Esophagus (tissue), 2 donors: ENCODE results near the gene OR2K2. TPM values are rescaled to one million over a fixed set of nuclear protein-coding genes. Genes with fewer than 3 reads are reported as not detected.
A peak's percentile ranks its signal among the peaks of the same experiment; 100 is the strongest.

Source experiments
- H3K27ac ChIP-seq, 2 donors: one replicate each; pipeline ENCODE4 v1.5.1; 2013; ENCODE audit warnings: low read depth in 2 of 2, mild to moderate bottlenecking in 2 of 2, inconsistent platforms in 1 of 2, low read length in 1 of 2, moderate library complexity in 1 of 2
- H3K27me3 ChIP-seq, 2 donors: one replicate each; pipeline ENCODE4 v1.6.1; 2013; ENCODE audit warnings: low read length in 2 of 2, control low read depth in 1 of 2, mild to moderate bottlenecking in 1 of 2; ENCODE audit not compliant: insufficient read depth in 2 of 2, control insufficient read depth in 1 of 2
- H3K36me3 ChIP-seq, 2 donors: one replicate each; pipeline ENCODE4 v1.6.1; 2013; ENCODE audit warnings: low read length in 1 of 2; ENCODE audit not compliant: control insufficient read depth in 2 of 2, insufficient read depth in 2 of 2
- H3K4me1 ChIP-seq, 2 donors: one replicate each; pipeline ENCODE4 v1.6.1; 2013; ENCODE audit warnings: low read length in 1 of 2; ENCODE audit not compliant: control insufficient read depth in 2 of 2, insufficient read depth in 2 of 2
- H3K4me3 ChIP-seq, 2 donors: one replicate each; pipeline ENCODE4 v1.5.1; 2013; ENCODE audit warnings: low read length in 2 of 2, mild to moderate bottlenecking in 2 of 2, low read depth in 1 of 2, moderate library complexity in 1 of 2
- H3K9me3 ChIP-seq, 2 donors: one replicate each; pipeline ENCODE4 v1.6.1; 2013; ENCODE audit warnings: mild to moderate bottlenecking in 2 of 2, low read depth in 1 of 2, low read length in 1 of 2, moderate library complexity in 1 of 2; ENCODE audit not compliant: control insufficient read depth in 2 of 2, insufficient read depth in 1 of 2
- WGBS, 2 donors: extraction: QIAGEN DNeasy Blood & Tissue Kit; methylation state at CpG; one replicate each; pipeline ENCODE4 v1.1.7; 2013; 5-methylcytosine and 5-hydroxymethylcytosine counted together
- polyA plus RNA-seq, 2 donors: library from polyadenylated mRNA; stranded (reverse); fragments of 200-250 nt; gene quantifications; one replicate each; pipeline ENCODE4 v1.2.3, GENCODE V29; 2013
- donor health status: healthy with polysubstance abuse.
- donor health status: Bipolar disorder and iron deficiency.

OR2K2 gene
- not detected for polyA plus RNA-seq

- Histone ChIP-seq H3K4me1 (no peaks in the 10 kb centered on the region), H3K27me3 (peaks cover 0 to 3% of the 10 kb centered on the region in 2 donors), H3K4me3 (no peak within 1 kb of the TSS), H3K9me3 (no peaks in the 10 kb centered on the region), H3K27ac (no peak within 1 kb of the TSS), H3K36me3 (no peaks in the 10 kb centered on the region)
- WGBS, 2 donors = 84 to 85% methylated on average over 4 of the region's 4 CpGs
Observed at GRCh38 chr9:111330124-111330523, at the start of gene OR2K2. Gene OR2K2, minus strand, starts transcription at chr9:111330224. Its CDS starts 1,791 bp downstream, at chr9:111328433.

DNA sequence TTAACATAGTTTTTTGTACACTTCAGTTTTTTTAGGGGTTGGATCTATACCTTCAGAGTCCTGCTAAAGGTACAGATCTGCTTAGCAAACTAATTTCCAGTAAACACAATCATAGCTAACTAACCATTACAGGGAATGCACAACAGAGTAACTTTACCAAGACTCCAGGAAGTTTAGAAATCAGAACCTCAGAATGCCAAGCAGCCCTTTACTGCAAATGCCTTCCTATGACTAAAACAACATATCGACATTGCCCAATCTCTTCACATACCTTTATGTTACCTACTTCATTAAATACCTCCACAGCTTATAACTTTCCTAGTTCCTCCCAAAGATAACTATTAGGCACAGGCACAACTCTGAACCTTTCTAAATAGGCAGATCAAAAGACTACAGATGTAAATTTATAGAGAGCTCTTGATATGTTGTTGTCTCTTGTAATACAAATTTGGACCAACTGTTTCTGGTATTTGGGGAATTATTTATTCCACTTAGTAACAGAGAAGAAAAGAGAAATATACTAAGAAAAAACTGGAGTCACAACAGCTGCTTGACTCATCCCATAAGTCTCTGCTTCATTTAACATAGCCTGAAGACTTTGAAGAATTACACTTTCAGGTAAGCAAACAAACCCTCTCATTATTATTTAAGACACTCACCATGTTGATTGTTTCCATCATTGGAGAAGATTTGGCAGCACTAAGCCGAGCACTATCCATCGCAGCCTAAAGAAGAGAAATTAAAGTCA is 46.0 kb upstream of the OR2K2 start:
- Histone ChIP-seq H3K36me3 (peaks cover 2 to 16% of the 10 kb centered on the region in 2 donors), H3K27me3 (no peaks in the 10 kb centered on the region)
- WGBS, 2 donors = 74 to 84% methylated on average over 3 of the region's 3 CpGs

DNA sequence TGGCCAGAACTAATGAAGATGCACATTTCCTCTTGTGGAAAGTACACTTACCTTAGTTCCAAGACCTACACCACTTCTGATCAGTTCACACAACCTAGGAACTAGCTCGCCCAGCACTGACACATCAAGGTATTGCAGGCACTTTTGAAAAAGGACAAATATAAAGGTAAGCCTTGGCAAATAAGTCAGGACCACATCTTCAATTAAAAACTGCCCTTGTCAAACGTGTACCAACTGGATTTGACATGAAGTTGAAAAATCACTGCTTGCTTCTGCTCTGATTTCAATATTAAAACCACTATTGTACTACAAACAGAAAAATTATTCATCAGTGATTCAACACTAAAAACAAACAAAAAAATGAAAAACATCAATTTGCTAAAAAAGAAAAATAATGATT is 45.0 kb upstream of the OR2K2 start:
- H3K4me3 ChIP-seq = no peak overlapping the region
- no peak overlapping the region for H3K27ac ChIP-seq
- H3K9me3 ChIP-seq = no peaks in the 10 kb centered on the region
- WGBS, 2 donors = 60 to 72% methylated on average over 2 of the region's 2 CpGs
- H3K4me1 ChIP-seq = no peaks in the 10 kb centered on the region
- no peaks in the 10 kb centered on the region for H3K27me3 ChIP-seq
- H3K36me3 ChIP-seq = peaks cover 7 to 15% of the 10 kb centered on the region in 2 donors

More for the DNA sequence above, 46.0 kb upstream of the OR2K2 start:
- no peak overlapping the region for H3K4me3 ChIP-seq
- H3K9me3 ChIP-seq = no peaks in the 10 kb centered on the region
- H3K4me1 ChIP-seq = no peaks in the 10 kb centered on the region
- no peak overlapping the region for H3K27ac ChIP-seq

- WGBS, 2 donors = 97% methylated on average over 6 of the region's 6 CpGs
- Histone ChIP-seq H3K4me3 (no peak overlapping the region), H3K36me3 (peaks cover 12 to 20% of the 10 kb centered on the region in 2 donors), H3K4me1 (no peaks in the 10 kb centered on the region), H3K27ac (no peak overlapping the region), H3K27me3 (no peaks in the 10 kb centered on the region), H3K9me3 (no peaks in the 10 kb centered on the region)
Observed at GRCh38 chr9:111372297-111372696, 42.3 kb upstream of the OR2K2 start.

DNA sequence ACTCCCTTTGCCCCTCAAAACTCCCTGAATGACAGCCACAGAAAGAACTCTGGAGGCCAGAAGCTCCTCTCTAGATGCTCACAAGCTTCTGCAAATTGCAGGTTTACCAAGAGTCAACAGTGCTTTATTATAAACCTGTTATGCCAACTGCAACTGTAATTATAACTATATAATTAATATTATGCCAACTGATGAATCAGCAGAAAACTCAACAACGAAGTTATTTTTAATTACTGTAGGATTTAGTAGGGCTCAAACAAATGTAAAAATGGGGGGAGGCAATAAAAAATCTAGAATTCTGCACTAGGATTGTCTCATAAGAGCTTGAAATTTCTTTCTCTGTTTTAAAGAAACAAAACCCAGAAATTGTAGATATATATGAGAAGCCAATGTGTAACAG is 37.0 kb upstream of the OR2K2 start:
- 67 to 87% methylated on average over 1 of the region's 1 CpG for WGBS, 2 donors
- H3K4me1 ChIP-seq = no peaks in the 10 kb centered on the region
- no peak overlapping the region for H3K27ac ChIP-seq
- H3K9me3 ChIP-seq = no peaks in the 10 kb centered on the region
- peaks cover 9 to 25% of the 10 kb centered on the region in 2 donors for H3K36me3 ChIP-seq
- no peak overlapping the region for H3K4me3 ChIP-seq
- no peaks in the 10 kb centered on the region for H3K27me3 ChIP-seq

DNA sequence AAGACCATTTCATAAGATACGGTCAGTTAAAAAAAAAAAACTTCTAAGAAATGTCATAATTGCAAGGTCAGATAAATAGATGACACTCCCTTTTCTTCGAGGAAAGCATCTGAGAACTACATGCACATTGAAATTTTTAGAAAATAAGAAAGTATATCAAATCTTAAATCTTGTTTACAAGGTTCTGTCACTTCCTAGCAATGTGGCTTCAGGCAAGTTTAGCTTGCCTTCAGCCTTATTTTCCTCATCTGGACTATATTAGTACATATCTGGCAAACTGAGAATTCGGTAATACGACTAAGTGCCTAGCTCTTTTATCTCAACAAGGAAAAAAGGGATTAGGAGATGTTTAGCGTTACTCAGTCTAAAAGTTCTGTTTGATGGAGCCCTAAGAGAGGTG is 32.5 kb upstream of the OR2K2 start:
- no peak overlapping the region for H3K27ac ChIP-seq
- H3K36me3 ChIP-seq = peaks cover 0 to 12% of the 10 kb centered on the region in 2 donors
- no peaks in the 10 kb centered on the region for H3K4me1 ChIP-seq
- H3K27me3 ChIP-seq = no peaks in the 10 kb centered on the region
- WGBS, 2 donors = 87 to 89% methylated on average over 5 of the region's 5 CpGs
- H3K4me3 ChIP-seq = no peak overlapping the region
- H3K9me3 ChIP-seq = no peaks in the 10 kb centered on the region

DNA sequence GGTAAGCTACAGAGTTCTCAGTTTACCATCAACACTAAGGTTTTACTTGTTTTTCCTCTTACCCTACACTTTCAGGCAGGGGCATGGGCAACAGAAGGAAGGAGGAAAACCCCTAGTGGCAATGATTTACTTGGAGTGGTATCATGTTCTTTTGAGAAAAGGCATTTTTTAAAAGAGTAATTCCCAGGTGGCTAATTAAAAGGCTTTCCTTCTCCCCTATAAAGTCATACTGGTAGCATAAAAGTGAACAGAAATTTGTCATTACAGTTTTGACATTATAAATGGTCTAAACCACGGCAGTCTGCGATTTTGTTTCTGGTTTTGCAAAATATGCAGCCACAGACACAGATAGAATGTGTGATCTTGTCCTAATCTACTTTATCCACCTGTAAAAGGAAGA is 30.9 kb upstream of the OR2K2 start:
- WGBS, 2 donors = 78 to 93% methylated on average over 2 of the region's 2 CpGs
- Histone ChIP-seq H3K4me1 (no peaks in the 10 kb centered on the region), H3K27me3 (no peaks in the 10 kb centered on the region), H3K4me3 (no peak overlapping the region), H3K36me3 (peaks cover 0 to 10% of the 10 kb centered on the region in 2 donors), H3K27ac (no peak overlapping the region), H3K9me3 (no peaks in the 10 kb centered on the region)

DNA sequence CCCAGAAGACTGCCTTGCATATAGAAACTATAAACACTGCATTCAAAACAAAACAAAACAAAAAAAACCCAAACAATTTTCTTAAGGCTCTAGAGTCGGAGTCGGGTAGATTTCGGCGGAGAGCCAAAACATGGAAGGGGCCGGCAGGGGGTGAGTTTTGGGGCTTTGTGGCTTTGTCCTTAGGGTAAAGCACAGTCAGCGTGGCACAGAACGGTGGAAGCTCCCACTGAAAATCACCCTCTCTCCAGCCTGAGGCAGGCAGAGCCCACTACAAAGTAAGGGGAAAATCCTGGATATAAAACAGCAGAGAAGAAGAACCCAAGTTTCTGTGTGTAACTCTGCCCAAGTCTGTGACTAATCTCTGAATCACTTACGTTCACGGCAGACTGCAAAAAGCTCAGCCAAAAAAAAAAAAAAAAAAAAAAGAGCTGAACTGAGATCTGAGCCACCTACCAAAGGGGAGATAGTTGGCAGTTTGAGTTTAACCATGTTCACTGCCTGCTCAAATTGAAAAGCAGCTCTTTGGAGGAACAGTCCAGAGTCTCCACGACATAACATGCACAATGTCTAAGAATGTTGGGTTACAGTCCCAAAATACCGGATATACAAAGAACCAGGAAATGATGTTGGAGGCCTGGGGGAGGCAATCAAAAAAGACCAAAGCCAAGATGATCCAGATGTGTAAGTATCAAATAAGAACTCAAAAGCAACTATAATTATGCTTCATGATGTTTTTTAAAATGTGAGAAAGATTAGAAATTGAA is 26.6 kb upstream of the OR2K2 start:
- H3K27me3 ChIP-seq = no peaks in the 10 kb centered on the region
- peak overlapping the region in 1 of 2 donors; percentile 32 for H3K4me3 ChIP-seq
- no peaks in the 10 kb centered on the region for H3K4me1 ChIP-seq
- peaks cover 0 to 2% of the 10 kb centered on the region in 2 donors for H3K36me3 ChIP-seq
- H3K9me3 ChIP-seq = no peaks in the 10 kb centered on the region
- 34 to 36% methylated on average over 11 of the region's 11 CpGs for WGBS, 2 donors
- peak overlapping the region; percentile 29 to 66 for H3K27ac ChIP-seq

DNA sequence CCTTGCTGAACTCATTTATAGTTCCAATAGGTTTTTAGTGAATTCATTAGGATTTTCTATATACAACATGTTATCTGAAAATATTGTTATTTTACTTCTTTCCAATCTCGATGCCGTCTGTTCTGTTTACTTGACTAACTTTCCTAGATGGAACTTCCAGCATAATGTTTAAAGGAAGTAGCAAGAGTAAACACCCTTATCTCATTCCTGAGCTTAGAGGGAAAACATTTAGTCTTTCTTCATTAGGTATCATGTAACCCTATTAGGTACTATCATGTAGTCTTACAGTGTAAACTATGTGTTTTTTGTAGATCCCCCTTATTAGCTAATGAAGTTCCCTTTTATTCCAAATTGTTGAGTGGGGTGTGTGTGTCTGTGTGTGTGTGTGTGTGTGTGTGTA is 22.5 kb upstream of the OR2K2 start:
- Histone ChIP-seq H3K4me3 (no peak overlapping the region), H3K27me3 (no peaks in the 10 kb centered on the region), H3K4me1 (no peaks in the 10 kb centered on the region), H3K27ac (no peak overlapping the region), H3K36me3 (no peaks in the 10 kb centered on the region), H3K9me3 (no peaks in the 10 kb centered on the region)
- 18 to 47% methylated on average over 2 of the region's 2 CpGs for WGBS, 2 donors
